DMS 273 (cell line): ENCODE measurements around the gene FOXO1.

Source experiments
- DNase-seq: peaks from one replicate; lab custom pipeline; 2025; ENCODE audit not compliant: unreplicated experiment; lab: John Stamatoyannopoulos, UW

Gene FOXO1

GRCh38 chr13:40582531-40582930 is 83.9 kb downstream of the FOXO1 start:
- no peak for DNase-seq

GRCh38 chr13:40581277-40581579 is 85.2 kb downstream of the FOXO1 start:
- peak; percentile 33 for DNase-seq

GRCh38 chr13:40580566-40581276 is 85.7 kb downstream of the FOXO1 start:
- DNase-seq = no peak

GRCh38 chr13:40579535-40579934 is 86.9 kb downstream of the FOXO1 start:
- DNase-seq = no peak

- DNase-seq = peak; percentile 10
Observed at GRCh38 chr13:40578055-40578454, 88.4 kb downstream of the FOXO1 start.

- DNase-seq = no peak
Observed at GRCh38 chr13:40576369-40576768, 90.1 kb downstream of the FOXO1 start.

GRCh38 chr13:40572961-40573360 is 93.5 kb downstream of the FOXO1 start:
- no peak for DNase-seq

GRCh38 chr13:40571338-40571963 is 95.0 kb downstream of the FOXO1 start:
- DNase-seq = no peak

- no peak for DNase-seq
Observed at GRCh38 chr13:40570930-40571329, 95.5 kb downstream of the FOXO1 start.

GRCh38 chr13:40569024-40569350 is 97.5 kb downstream of the FOXO1 start:
- no peak for DNase-seq

GRCh38 chr13:40568246-40569023 is 98.0 kb downstream of the FOXO1 start:
- DNase-seq = no peak

- DNase-seq = no peak
Observed at GRCh38 chr13:40566811-40567210, 99.6 kb downstream of the FOXO1 start.

GRCh38 chr13:40565282-40566148 is 100.9 kb downstream of the FOXO1 start:
- DNase-seq = no peak

GRCh38 chr13:40564342-40565001 is 102.0 kb downstream of the FOXO1 start:
- peak; percentile 32 for DNase-seq

- DNase-seq = no peak
Observed at GRCh38 chr13:40563350-40564125, 102.9 kb downstream of the FOXO1 start.

GRCh38 chr13:40562975-40563349 is 103.5 kb downstream of the FOXO1 start:
- DNase-seq = no peak

- DNase-seq = no peak
Observed at GRCh38 chr13:40559915-40560314, 106.5 kb downstream of the FOXO1 start.

GRCh38 chr13:40558656-40559055 is 107.8 kb downstream of the FOXO1 start:
- no peak for DNase-seq

GRCh38 chr13:40556453-40556852 is 110.0 kb downstream of the FOXO1 start:
- DNase-seq = no peak

- DNase-seq = peak; percentile 4
Observed at GRCh38 chr13:40553356-40553755, 113.1 kb downstream of the FOXO1 start.
